ENCODE data around the gene F2R. TPM values are rescaled to one million over a fixed set of nuclear protein-coding genes. Genes with fewer than 3 reads are reported as not detected.
A peak's percentile ranks its signal among the peaks of the same experiment; 100 is the strongest.
"Not testable (repeated sequence)": the region's sequence is repeated elsewhere in the genome, so short reads cannot be mapped to it uniquely, and the experiment has no call there.

The F2R gene
- total and polyA plus RNA-seq, 2 donors (not counting 3 experiments of a cell fraction or from before 2014, with no cell fraction given) = 342 to 599 TPM

- no TSS peak for BruUV-seq (replicated peaks)
- FAIRE-seq = peak; percentile 78
Observed at GRCh38 chr5:76766746-76767145, 50.8 kb downstream of the F2R start.

GRCh38 chr5:76771041-76771440, 55.1 kb downstream of the F2R start:
- BruUV-seq (replicated peaks); DNase-seq (ENCODE audit: low read depth, low spot score); CTCF ChIA-PET; H4K20me1 ChIP-seq (replicated peaks; ENCODE audit: control insufficient read depth, extremely low read depth, insufficient read depth, low read length); H3K36me3 ChIP-seq (ENCODE audit: control insufficient read depth in 2 of 2, extremely low read depth in 1 of 2, insufficient read depth in 2 of 2, low read length in 2 of 2); dilution Hi-C loops (cut with MboI; ENCODE audit: extremely low pct_ligation_motif_present, low sequenced_read_pairs); H3K4me3 ChIP-seq (replicated peaks in 1 of 3; ENCODE audit: insufficient read depth in 1 of 3, low read depth in 1 of 3, low read length in 3 of 3); H3K4me2 ChIP-seq (ENCODE audit: insufficient read depth, low read length); FAIRE-seq; H3K27ac ChIP-seq (ENCODE audit: insufficient read depth, low read depth, low read length); H3K27me3 ChIP-seq (ENCODE audit: control insufficient read depth in 2 of 2, insufficient read depth in 2 of 2, low read length in 2 of 2); H3K9ac ChIP-seq (replicated peaks; ENCODE audit: extremely low read depth, insufficient read depth, low read length); H2AFZ ChIP-seq (ENCODE audit: low read depth, low read length); H3K4me1 ChIP-seq (ENCODE audit: control insufficient read depth, extremely low read depth, insufficient read depth, low read length); H3K79me2 ChIP-seq (ENCODE audit: control insufficient read depth, insufficient read depth, low read length); H3K9me1 ChIP-seq (replicated peaks; ENCODE audit: control insufficient read depth, extremely low read depth, insufficient read depth, low read length); POLR2A ChIA-PET; H3K9me3 ChIP-seq (replicated peaks; ENCODE audit: control insufficient read depth, insufficient read depth, low read length): not testable (repeated sequence)
- intact Hi-C loops (cut with micrococcal nuclease) = loop anchor here (5.0 kb wide), 2 partner anchors 34 to 86 kb away; no protein-coding TSS in a partner anchor

More at GRCh38 chr5:76766746-76767145, 50.8 kb downstream of the F2R start:
- Histone ChIP-seq H3K9me3 (replicated peaks; ENCODE audit: control insufficient read depth, insufficient read depth, low read length) (no peaks in the 10 kb centered on the region), H3K4me2 (ENCODE audit: insufficient read depth, low read length) (peak overlapping the region; percentile 48), H3K9ac (replicated peaks; ENCODE audit: extremely low read depth, insufficient read depth, low read length) (no peak overlapping the region), H3K79me2 (ENCODE audit: control insufficient read depth, insufficient read depth, low read length) (no peaks in the 10 kb centered on the region), H2AFZ (ENCODE audit: low read depth, low read length) (peak overlapping the region; percentile 8), H3K4me1 (ENCODE audit: control insufficient read depth, extremely low read depth, insufficient read depth, low read length) (peaks cover 7% of the 10 kb centered on the region), H3K9me1 (replicated peaks; ENCODE audit: control insufficient read depth, extremely low read depth, insufficient read depth, low read length) (no peaks in the 10 kb centered on the region), H4K20me1 (replicated peaks; ENCODE audit: control insufficient read depth, extremely low read depth, insufficient read depth, low read length) (no peaks in the 10 kb centered on the region), H3K4me3 (replicated peaks in 1 of 3; ENCODE audit: insufficient read depth in 1 of 3, low read depth in 1 of 3, low read length in 3 of 3) (no peak overlapping the region), H3K27me3 (ENCODE audit: control insufficient read depth in 2 of 2, insufficient read depth in 2 of 2, low read length in 2 of 2) (no peaks in the 10 kb centered on the region), H3K36me3 (ENCODE audit: control insufficient read depth in 2 of 2, extremely low read depth in 1 of 2, insufficient read depth in 2 of 2, low read length in 2 of 2) (no peaks in the 10 kb centered on the region), H3K27ac (ENCODE audit: insufficient read depth, low read depth, low read length) (no peak overlapping the region)
- intact Hi-C loops (cut with micrococcal nuclease) = no loop called here
- peak; percentile 68 for DNase-seq (ENCODE audit: low read depth, low spot score)
- POLR2A ChIA-PET = interaction anchor here (0.7 kb wide), 1 partner anchor 16 kb away, joined by 5 read pairs; no protein-coding TSS in a partner anchor
- CTCF ChIA-PET = interaction anchor here (0.9 to 2.7 kb wide), 3 partner anchors 8 to 183 kb away, joined by 3 to 11 read pairs (median 10); no protein-coding TSS in a partner anchor
- dilution Hi-C loops (cut with MboI; ENCODE audit: extremely low pct_ligation_motif_present, low sequenced_read_pairs) = no loop called here
- TF ChIP-seq FOS (IDR thresholded peaks at IDR 0.05; ENCODE audit: borderline replicate concordance, insufficient read depth, low read length) (peak; percentile 94), GATA2 (IDR thresholded peaks at IDR 0.05; ENCODE audit: insufficient read depth, insufficient read length, low read depth, low read length) (no peak), JUN (IDR thresholded peaks at IDR 0.05; ENCODE audit: borderline replicate concordance, insufficient read depth, insufficient read length, low read depth) (peak; percentile 84)

Data from endothelial cell of umbilical vein (primary cell).